Transverse colon (tissue), 4 donors: ENCODE data around the gene SLTM. TPM values are rescaled to one million over a fixed set of nuclear protein-coding genes. Genes with fewer than 3 reads are reported as not detected.
"Not testable (repeated sequence)": the region's sequence is repeated elsewhere in the genome, so short reads cannot be mapped to it uniquely, and the experiment has no call there.

Experiments
- DNase-seq: peaks from one replicate; pipeline ENCODE4 v3.0.0-alpha.2; 2019
- H3K27ac ChIP-seq, 4 donors: fragments of 200-600 bp; sonication (generic); 2 replicates each; pipeline ENCODE4 v1.5.1; 2016 to 2018; ENCODE audit warnings: inconsistent platforms in 4 of 4
- H3K27me3 ChIP-seq: fragments of 200-600 bp; sonication (generic); 2 replicates; pipeline ENCODE4 v1.5.1; 2017; ENCODE audit warnings: inconsistent platforms
- H3K36me3 ChIP-seq, 4 donors: fragments of 200-600 bp; sonication (generic); 2 replicates each; pipeline ENCODE4 v1.5.1; 2017 to 2019; ENCODE audit warnings: inconsistent platforms in 4 of 4
- H3K4me1 ChIP-seq, 4 donors: fragments of 200-600 bp; sonication (generic); 2 replicates each; pipeline ENCODE4 v1.5.1; 2017 to 2020; ENCODE audit warnings: inconsistent platforms in 4 of 4
- H3K4me3 ChIP-seq, 4 donors: fragments of 200-600 bp; sonication (generic); 1 replicate in 1 of 4; 2 replicates in 3 of 4; pipeline versions ENCODE4 v1.5.1 to v1.6.1; 2017 to 2019; ENCODE audit warnings: inconsistent platforms in 4 of 4
- H3K9me3 ChIP-seq, 2 donors: fragments of 200-600 bp; sonication (generic); 2 replicates each; pipeline ENCODE4 v1.5.1; 2017 to 2019; ENCODE audit warnings: inconsistent platforms in 2 of 2
- EP300 ChIP-seq: sonication (generic); formaldehyde crosslinking; IDR thresholded peaks from one replicate; pipeline ENCODE4 v1.6.1; 2017; ENCODE audit warnings: antibody characterized with exemption, low read depth
- POLR2A ChIP-seq: fragments of 450-650 bp; IDR thresholded peaks from one replicate; pipeline ENCODE4 v1.6.1; 2016; ENCODE audit warnings: antibody characterized with exemption, mild to moderate bottlenecking, moderate library complexity
- POLR2AphosphoS5 ChIP-seq, 3 donors: sonication (generic); formaldehyde crosslinking; IDR thresholded peaks; one replicate each; pipeline ENCODE4 v1.6.1; 2016; ENCODE audit warnings: antibody characterized with exemption in 3 of 3
- WGBS, 2 donors: methylation state at CpG; one replicate each; pipeline ENCODE4 v1.1.5; 2018; ENCODE audit warnings: low coverage in 1 of 2; 5-methylcytosine and 5-hydroxymethylcytosine counted together
- in situ Hi-C, 4 donors: fragments of 200-750 bp; cut with MboI; loops; one replicate each; pipeline versions ENCODE4 v1.15.0 to v1.15.1; 2017; ENCODE audit warnings: low sequenced_read_pairs in 3 of 4, low pct_ligation_motif_present in 1 of 4, low pct_unique_long_range_greater_than_20kb in 1 of 4
- intact Hi-C: fragments of 100-400 bp; cut with DNase I; formaldehyde crosslinking; loops from one replicate; pipeline ENCODE4 v1.15.1; 2023; ENCODE audit warnings: low total_unique reads
- total RNA-seq, 4 donors: library from RNA; depleted of rRNA; stranded (reverse); fragments of >200 nt; gene quantifications; one replicate each; pipeline ENCODE4 v1.1.0, GENCODE V29; 2016
- TF ChIP-seq, protein P1 (sequence below), 5 experiments: fragments of 200-600 bp in 3 of 5; fragments of 450-650 bp in 2 of 5; sonication (generic) in 3 of 5; IDR thresholded peaks; 1 replicate in 2 of 5; 2 replicates in 3 of 5; pipeline ENCODE4 v1.5.1; 2016 to 2017; ENCODE audit warnings: antibody characterized with exemption in 5 of 5, inconsistent platforms in 3 of 5, mild to moderate bottlenecking in 2 of 5, moderate library complexity in 1 of 5

Gene SLTM
- total RNA-seq, 4 donors from 2014 or later, result 91.9 to 447 (median 143) TPM

- no peaks in the 10 kb centered on the region for H3K36me3 ChIP-seq
- no peak overlapping the region for H3K4me3 ChIP-seq
- TF ChIP-seq POLR2AphosphoS5 (IDR thresholded peaks at IDR 0.05) (no peak), POLR2A (no peak), EP300 (no peak)
- TF ChIP-seq, protein P1, sequence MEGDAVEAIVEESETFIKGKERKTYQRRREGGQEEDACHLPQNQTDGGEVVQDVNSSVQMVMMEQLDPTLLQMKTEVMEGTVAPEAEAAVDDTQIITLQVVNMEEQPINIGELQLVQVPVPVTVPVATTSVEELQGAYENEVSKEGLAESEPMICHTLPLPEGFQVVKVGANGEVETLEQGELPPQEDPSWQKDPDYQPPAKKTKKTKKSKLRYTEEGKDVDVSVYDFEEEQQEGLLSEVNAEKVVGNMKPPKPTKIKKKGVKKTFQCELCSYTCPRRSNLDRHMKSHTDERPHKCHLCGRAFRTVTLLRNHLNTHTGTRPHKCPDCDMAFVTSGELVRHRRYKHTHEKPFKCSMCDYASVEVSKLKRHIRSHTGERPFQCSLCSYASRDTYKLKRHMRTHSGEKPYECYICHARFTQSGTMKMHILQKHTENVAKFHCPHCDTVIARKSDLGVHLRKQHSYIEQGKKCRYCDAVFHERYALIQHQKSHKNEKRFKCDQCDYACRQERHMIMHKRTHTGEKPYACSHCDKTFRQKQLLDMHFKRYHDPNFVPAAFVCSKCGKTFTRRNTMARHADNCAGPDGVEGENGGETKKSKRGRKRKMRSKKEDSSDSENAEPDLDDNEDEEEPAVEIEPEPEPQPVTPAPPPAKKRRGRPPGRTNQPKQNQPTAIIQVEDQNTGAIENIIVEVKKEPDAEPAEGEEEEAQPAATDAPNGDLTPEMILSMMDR (IDR thresholded peaks at IDR 0.05), result no peak
- in situ Hi-C loops, result loop anchor here in 1 of 4 donors (25.0 kb wide), 1 partner anchor 685 kb away; no protein-coding TSS in a partner anchor
- H3K4me1 ChIP-seq, result peaks cover 0 to 16% (median 10%) of the 10 kb centered on the region in 4 donors
- H3K9me3 ChIP-seq, result no peaks in the 10 kb centered on the region
- DNase-seq, result no peak
- no peaks in the 10 kb centered on the region for H3K27me3 ChIP-seq
- H3K27ac ChIP-seq, result no peak overlapping the region
- intact Hi-C loops, result no loop called here
Observed at GRCh38 chr15:58952751-58953150, 19.3 kb upstream of the SLTM start.

- DNase-seq, result no peak
- in situ Hi-C loops, result loop anchor here in 1 of 4 donors (25.0 kb wide), 1 partner anchor 686 kb away; no protein-coding TSS in a partner anchor
- no peaks in the 10 kb centered on the region for H3K36me3 ChIP-seq
- TF ChIP-seq EP300 (no peak), POLR2AphosphoS5 (IDR thresholded peaks at IDR 0.05) (no peak), POLR2A (no peak)
- TF ChIP-seq, protein P1 (IDR thresholded peaks at IDR 0.05), result no peak
- H3K4me3 ChIP-seq, result no peak overlapping the region
- peaks cover 0 to 16% (median 10%) of the 10 kb centered on the region in 4 donors for H3K4me1 ChIP-seq
- 55 to 62% methylated on average over 4 to 5 of the region's 5 CpGs for WGBS, 2 donors
- intact Hi-C loops, result no loop called here
- H3K9me3 ChIP-seq, result no peaks in the 10 kb centered on the region
- H3K27me3 ChIP-seq, result no peaks in the 10 kb centered on the region
- no peak overlapping the region for H3K27ac ChIP-seq
Observed at GRCh38 chr15:58951388-58952007, 18.0 kb upstream of the SLTM start.

DNA sequence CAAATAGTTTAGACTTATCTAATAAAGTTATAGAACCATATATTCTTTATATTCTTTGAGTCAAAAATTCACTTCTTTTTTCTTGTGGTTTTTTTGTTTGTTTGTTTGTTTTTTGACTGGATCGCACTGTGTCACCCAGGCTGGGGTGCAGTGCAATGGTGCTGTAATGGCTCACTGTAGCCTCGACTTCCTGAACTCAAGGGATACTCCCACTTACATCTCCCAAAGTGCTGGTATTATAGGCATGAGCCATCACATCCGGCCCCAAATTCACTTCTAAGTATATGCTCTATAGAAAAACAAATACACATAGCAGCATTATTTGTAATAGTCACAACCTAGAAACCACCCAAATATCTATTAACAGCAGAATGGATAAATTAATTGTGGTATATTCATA is 13.7 kb upstream of the SLTM start:
- in situ Hi-C loops, result loop anchor here in 1 of 4 donors (25.0 kb wide), 1 partner anchor 110 kb away; no protein-coding TSS in a partner anchor

GRCh38 chr15:58934974-58935373 is 1.5 kb upstream of the SLTM start:
- intact Hi-C loops, H3K27me3 ChIP-seq: not testable (repeated sequence)
- in situ Hi-C loops, result loop anchor here in 1 of 4 donors (25.0 kb wide), 1 partner anchor 98 kb away; no protein-coding TSS in a partner anchor

More for the DNA sequence above, 13.7 kb upstream of the SLTM start:
- no peak for TF ChIP-seq POLR2AphosphoS5 (IDR thresholded peaks at IDR 0.05)
- TF ChIP-seq, protein P1 (IDR thresholded peaks at IDR 0.05), result no peak
- no peak for TF ChIP-seq EP300
- no peak for TF ChIP-seq POLR2A
- Histone ChIP-seq H3K9me3 (no peaks in the 10 kb centered on the region), H3K27ac (no peak overlapping the region), H3K27me3 (no peaks in the 10 kb centered on the region), H3K4me1 (peaks cover 0 to 9% (median 7%) of the 10 kb centered on the region in 4 donors), H3K36me3 (no peaks in the 10 kb centered on the region), H3K4me3 (no peak overlapping the region)
- 82 to 92% methylated on average over 2 to 3 of the region's 3 CpGs for WGBS, 2 donors
- no peak for DNase-seq
- intact Hi-C loops, result no loop called here

More at GRCh38 chr15:58934974-58935373, 1.5 kb upstream of the SLTM start:
- H3K9me3 ChIP-seq, H3K36me3 ChIP-seq, H3K4me3 ChIP-seq, DNase-seq: not testable (repeated sequence)
- WGBS, 2 donors, result 95 to 100% methylated on average over 6 to 8 of the region's 8 CpGs
- Histone ChIP-seq H3K4me1 (peaks cover 12 to 30% (median 20%) of the 10 kb centered on the region in 4 donors), H3K27ac (peak overlapping the region; percentile 97 to 100 (median 100))
